A549 (cell line): ENCODE data around the gene TTC34. TPM values are rescaled to one million over a fixed set of nuclear protein-coding genes. Genes with fewer than 3 reads are reported as not detected.

Experiments
- ATAC-seq, 2 experiments: fragments of 200-7000 bp in 1 of 2; fragments of >200 bp in 1 of 2; cut with Nextera tagmentation in 1 of 2; cut with Tn5 transposase in 1 of 2; 3 replicates each; pipeline versions ENCODE4 v1.8.0 to v1.9.1; 2018 to 2020; ENCODE audit warnings: mild to moderate bottlenecking in 1 of 2, moderate library complexity in 1 of 2
- CTCF ChIA-PET: fragments of 300-600 bp; sonication (Branson Sonifier 250); formaldehyde crosslinking; extraction: SDS; loops from one replicate; lab custom pipeline; 2021; ENCODE audit warnings: antibody characterized with exemption, inconsistent platforms; lab: Yijun Ruan, JAX
- POLR2A ChIA-PET: fragments of 350-600 bp; formaldehyde crosslinking; extraction: SDS; loops from one replicate; lab custom pipeline; 2021; ENCODE audit warnings: antibody characterized with exemption, inconsistent platforms; lab: Yijun Ruan, JAX
- DNase-seq, 2 experiments: peaks; one replicate each; pipeline versions ENCODE4 v3.0.0 to v3.0.0-alpha.2; 2011 to 2016; ENCODE audit warnings: low read depth in 1 of 2, low spot score in 1 of 2
- FAIRE-seq: peaks from 2 replicates; lab custom pipeline; 2011; peaks lifted over from hg19 to GRCh38; lab: Jason Lieb, UNC
- H3K27ac ChIP-seq, 2 experiments: fragments of >200 bp; sonication (Bioruptor Twin); formaldehyde crosslinking; 3 replicates each; pipeline ENCODE4 v1.5.1; 2016 to 2017
- H3K4me1 ChIP-seq: fragments of >200 bp; sonication (Bioruptor Twin); formaldehyde crosslinking; 3 replicates; pipeline ENCODE4 v1.6.1; 2016
- H3K4me2 ChIP-seq: fragments of >200 bp; sonication (Bioruptor Twin); formaldehyde crosslinking; 3 replicates; pipeline ENCODE4 v1.6.1; 2016
- H3K4me3 ChIP-seq: fragments of >200 bp; sonication (Bioruptor Twin); formaldehyde crosslinking; 3 replicates; pipeline ENCODE4 v1.5.1; 2016
- H3K9me3 ChIP-seq: fragments of >200 bp; sonication (Bioruptor Twin); formaldehyde crosslinking; 3 replicates; pipeline ENCODE4 v1.6.1; 2016
- BHLHE40 ChIP-seq: IDR thresholded peaks from 2 replicates; pipeline ENCODE4 v1.6.1; 2012; ENCODE audit warnings: low read depth, low read length, inconsistent platforms
- CHD2 ChIP-seq: fragments of 150-350 bp; IDR thresholded peaks from 2 replicates; pipeline ENCODE4 v1.6.1; 2014; ENCODE audit warnings: low read length; ENCODE audit not compliant: partially characterized antibody
- CHD4 ChIP-seq: fragments of 200-600 bp; sonication (generic); IDR thresholded peaks from 2 replicates; pipeline ENCODE4 v1.6.1; 2016; ENCODE audit warnings: antibody characterized with exemption, mild to moderate bottlenecking, borderline replicate concordance
- EHF ChIP-seq: fragments of 250-450 bp; sonication (Bioruptor Pico); IDR thresholded peaks from 2 replicates; pipeline ENCODE4 v1.5.0; 2020; ENCODE audit warnings: mild to moderate bottlenecking
- EHMT2 ChIP-seq: fragments of 200-600 bp; sonication (generic); IDR thresholded peaks from 2 replicates; pipeline ENCODE4 v1.6.1; 2016; ENCODE audit warnings: antibody characterized with exemption, low read depth, mild to moderate bottlenecking, moderate library complexity
- EP300 ChIP-seq, 2 experiments: fragments of >200 bp; sonication (Bioruptor Twin); formaldehyde crosslinking; IDR thresholded peaks; 2 replicates in 1 of 2; 3 replicates in 1 of 2; pipeline ENCODE4 v1.6.1; 2016 to 2017
- FOSL2 ChIP-seq, 2 experiments: fragments of 450-650 bp in 1 of 2; fragments of >200 bp in 1 of 2; sonication (Bioruptor Twin) in 1 of 2; formaldehyde crosslinking; IDR thresholded peaks; 2 replicates each; pipeline versions ENCODE4 v1.5.0 to v1.6.1; 2016 to 2020; ENCODE audit warnings: mild to moderate bottlenecking in 1 of 2, moderate library complexity in 1 of 2
- FOXS1 ChIP-seq: fragments of 250-450 bp; sonication (Bioruptor Pico); IDR thresholded peaks from 2 replicates; pipeline ENCODE4 v1.5.0; 2020; ENCODE audit warnings: mild to moderate bottlenecking, moderate library complexity
- HDAC2 ChIP-seq: fragments of 200-600 bp; sonication (generic); IDR thresholded peaks from 2 replicates; pipeline ENCODE4 v1.6.1; 2016
- HES2 ChIP-seq: fragments of >200 bp; sonication (Bioruptor Twin); formaldehyde crosslinking; IDR thresholded peaks from 2 replicates; pipeline ENCODE4 v1.6.1; 2016
- HMGXB4 ChIP-seq: fragments of 250-450 bp; sonication (Bioruptor Pico); IDR thresholded peaks from 2 replicates; pipeline ENCODE4 v1.5.0; 2021; ENCODE audit warnings: mild to moderate bottlenecking, moderate library complexity, borderline replicate concordance
- HOXA7 ChIP-seq: fragments of 250-450 bp; sonication (Bioruptor Pico); IDR thresholded peaks from 2 replicates; pipeline ENCODE4 v1.5.0; 2020; ENCODE audit warnings: mild to moderate bottlenecking, moderate library complexity
- KDM1A ChIP-seq: fragments of 200-600 bp; sonication (generic); IDR thresholded peaks from 2 replicates; pipeline ENCODE4 v1.6.1; 2016; ENCODE audit warnings: low read depth, mild to moderate bottlenecking
- KDM5A ChIP-seq: fragments of 200-600 bp; sonication (generic); IDR thresholded peaks from 2 replicates; pipeline ENCODE4 v1.6.1; 2016; ENCODE audit warnings: antibody characterized with exemption, mild to moderate bottlenecking
- MYC ChIP-seq: IDR thresholded peaks from 2 replicates; pipeline ENCODE4 v1.6.1; 2012; ENCODE audit warnings: mild to moderate bottlenecking, inconsistent platforms, low read length, improper control_type of control experiment, borderline replicate concordance
- NFE2L2 ChIP-seq: fragments of 150-350 bp; conservative IDR thresholded peaks from 2 replicates; pipeline ENCODE4 v1.6.1; 2014; ENCODE audit warnings: low read length
- NR3C1 ChIP-seq: fragments of >200 bp; sonication (Bioruptor Twin); formaldehyde crosslinking; IDR thresholded peaks from 3 replicates; pipeline ENCODE4 v1.6.1; 2017
- POLR2A ChIP-seq: IDR thresholded peaks from 2 replicates; pipeline ENCODE4 v1.6.1; 2012; ENCODE audit warnings: mild to moderate bottlenecking, low read length
- RARB ChIP-seq: fragments of 250-450 bp; sonication (Bioruptor Pico); IDR thresholded peaks from 2 replicates; pipeline ENCODE4 v1.8.0; 2021; ENCODE audit warnings: mild to moderate bottlenecking, moderate library complexity
- RNF2 ChIP-seq: fragments of 200-600 bp; sonication (generic); IDR thresholded peaks from 2 replicates; pipeline ENCODE4 v1.6.1; 2016; ENCODE audit warnings: low read depth, mild to moderate bottlenecking, antibody characterized with exemption, moderate library complexity, borderline replicate concordance
- SREBF2 ChIP-seq: fragments of 450-650 bp; IDR thresholded peaks from 2 replicates; pipeline ENCODE4 v1.6.1; 2014; ENCODE audit warnings: mild to moderate bottlenecking, moderate library complexity
- ZC3H11A ChIP-seq: fragments of 450-650 bp; IDR thresholded peaks from 2 replicates; pipeline ENCODE4 v1.6.1; 2014; ENCODE audit warnings: antibody characterized with exemption, mild to moderate bottlenecking
- ZFP36 ChIP-seq: fragments of 450-650 bp; IDR thresholded peaks from 2 replicates; pipeline ENCODE4 v1.6.1; 2014; ENCODE audit warnings: borderline replicate concordance; ENCODE audit not compliant: partially characterized antibody
- ZSCAN20 ChIP-seq: fragments of 250-450 bp; sonication (Bioruptor Pico); IDR thresholded peaks from 2 replicates; pipeline ENCODE4 v1.8.0; 2022; ENCODE audit warnings: mild to moderate bottlenecking, moderate library complexity
- WGBS: methylation state at CpG from one replicate; pipeline ENCODE4 v1.1.6; 2017; ENCODE audit errors: missing lambda C conversion rate; 5-methylcytosine and 5-hydroxymethylcytosine counted together
- polyA plus RNA-seq, 4 experiments: library from polyadenylated mRNA; depleted of rRNA in 3 of 4; stranded (reverse); fragments of >200 nt; fragmentation: RNase III in 1 of 4; extraction: RNeasy Plus Mini Kit Qiagen cat#74134 plus additional on column Dnase treatment in 1 of 4; gene quantifications; 2 replicates in 3 of 4; 3 replicates in 1 of 4; pipeline ENCODE4 v1.2.3, GENCODE V29; 2011 to 2017

Gene TTC34
- polyA plus RNA-seq, 2 of the 4 experiments (the other 2 are of a cell fraction): 0.04 to 0.05 TPM

- POLR2A ChIA-PET: no interaction called here
- DNase-seq (no peak), FAIRE-seq (no peak), ATAC-seq (no peak)
- CTCF ChIA-PET: no interaction called here
- no peaks in the 10 kb centered on the region for H3K9me3 ChIP-seq
- no peak for TF ChIP-seq SREBF2
- TF ChIP-seq CHD2: no peak
- no peak for TF ChIP-seq RNF2
- no peak for TF ChIP-seq EHF
- TF ChIP-seq CHD4: no peak
- TF ChIP-seq POLR2A: no peak
- TF ChIP-seq EP300 (IDR thresholded peaks at IDR 0.05): no peak
- TF ChIP-seq KDM5A: no peak
- no peak for TF ChIP-seq FOXS1 (CRISPR knock-in tag)
- TF ChIP-seq MYC: no peak
- TF ChIP-seq ZFP36: no peak
- no peak for TF ChIP-seq ZC3H11A
- no peak for TF ChIP-seq HES2
- TF ChIP-seq NR3C1: no peak
- no peak overlapping the region for H3K4me3 ChIP-seq
- H3K27ac ChIP-seq: no peak overlapping the region
- no peaks in the 10 kb centered on the region for H3K4me1 ChIP-seq
- no peak overlapping the region for H3K4me2 ChIP-seq
- WGBS: 80% methylated on average over 1 of the region's 25 CpGs
These were observed 197.9 kb downstream of the TTC34 start for GRCh38 chr1:2603521-2604155.

DNA sequence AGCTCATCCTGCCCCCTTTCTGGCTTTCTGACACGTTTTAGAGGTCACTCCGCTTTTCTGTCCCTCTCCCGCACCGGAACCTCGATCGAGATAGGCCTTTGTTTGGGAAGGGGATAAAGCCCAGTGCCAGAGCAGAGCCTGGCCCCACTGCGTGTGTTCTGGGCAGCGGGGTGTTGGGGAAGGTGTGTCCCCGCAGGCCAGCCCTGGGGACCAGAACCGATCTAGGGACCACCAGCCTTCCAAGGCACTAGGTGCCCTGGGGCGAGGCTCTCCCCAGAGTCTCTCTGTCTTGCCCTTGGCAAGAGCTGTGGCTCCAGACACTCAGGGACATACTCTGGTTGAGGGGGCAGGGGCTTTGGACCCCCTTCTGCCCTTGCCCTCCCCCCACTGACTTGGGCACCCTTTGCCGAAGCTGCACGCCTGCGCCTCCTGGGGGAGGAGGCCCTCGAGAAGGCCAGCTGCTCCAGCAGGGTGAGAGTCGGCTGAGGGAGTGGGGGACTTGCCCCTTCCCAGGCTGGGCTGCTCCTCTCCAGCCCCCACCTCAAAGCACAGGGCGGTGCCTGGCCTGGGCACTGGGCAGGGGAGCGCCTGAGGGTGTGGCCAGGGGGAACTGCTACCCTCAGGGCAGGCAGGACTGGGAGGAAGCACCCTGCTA lies 198.5 kb downstream of the TTC34 start:
- Histone ChIP-seq H3K4me3 (no peak overlapping the region), H3K27ac (no peak overlapping the region), H3K4me2 (no peak overlapping the region), H3K9me3 (no peaks in the 10 kb centered on the region), H3K4me1 (no peaks in the 10 kb centered on the region)
- 50% methylated on average over 11 of the region's 18 CpGs for WGBS
- FAIRE-seq: no peak
- ChIA-PET POLR2A (no interaction called here), CTCF (no interaction called here)
- no peak for TF ChIP-seq NFE2L2
- no peak for TF ChIP-seq FOSL2 (IDR thresholded peaks at IDR 0.05)
- TF ChIP-seq FOSL2 (CRISPR knock-in tag; IDR thresholded peaks at IDR 0.05): no peak
- no peak for TF ChIP-seq ZSCAN20 (CRISPR knock-in tag)
- TF ChIP-seq RARB (CRISPR knock-in tag): no peak
- TF ChIP-seq EP300 (IDR thresholded peaks at IDR 0.05): no peak
- no peak for TF ChIP-seq HMGXB4 (CRISPR knock-in tag)
- TF ChIP-seq HDAC2: no peak
- TF ChIP-seq BHLHE40: no peak
- TF ChIP-seq KDM5A: no peak
- no peak for TF ChIP-seq HOXA7 (CRISPR knock-in tag)
- TF ChIP-seq HES2: no peak
- TF ChIP-seq EHMT2: no peak
- no peak for TF ChIP-seq KDM1A
- TF ChIP-seq, all 56 proteins: peak for 0
- DNase-seq (no peak), ATAC-seq (no peak)
